AG04449 (cell line): ENCODE results near the gene SPEM1.
"Not testable (repeated sequence)": the region's sequence is repeated elsewhere in the genome, so short reads cannot be mapped to it uniquely, and the experiment has no call there.

Experiments
- CTCF ChIA-PET: fragments of 350-600 bp; formaldehyde crosslinking; extraction: SDS; loops from one replicate; lab custom pipeline; 2021; ENCODE audit warnings: antibody characterized with exemption; lab: Yijun Ruan, JAX
- POLR2A ChIA-PET: fragments of 400-600, 350-600 bp; formaldehyde crosslinking; extraction: SDS; loops from one replicate; lab custom pipeline; 2020; ENCODE audit warnings: antibody characterized with exemption, inconsistent platforms; lab: Yijun Ruan, JAX
- DNase-seq: peaks from one replicate; pipeline ENCODE4 v3.0.0-alpha.2; 2010; ENCODE audit warnings: low read depth, low spot score
- H3K4me3 ChIP-seq: 2 replicates; pipeline ENCODE4 v1.5.1; 2011; ENCODE audit warnings: low read depth, mild to moderate bottlenecking, control low read depth, low read length
- TF ChIP-seq, protein P1 (sequence below): IDR thresholded peaks from one replicate; pipeline ENCODE4 v1.5.1; 2011; ENCODE audit warnings: mild to moderate bottlenecking, moderate library complexity, low read length, control low read depth, inconsistent platforms; ENCODE audit not compliant: insufficient read depth; ENCODE audit errors: missing control alignments

Gene SPEM1

GRCh38 chr17:7468804-7469389 lies 48.8 kb downstream of the SPEM1 start:
- DNase-seq: no peak
- ChIA-PET CTCF (no interaction called here), POLR2A (no interaction called here)
- H3K4me3 ChIP-seq: no peak overlapping the region
- TF ChIP-seq, protein P1, sequence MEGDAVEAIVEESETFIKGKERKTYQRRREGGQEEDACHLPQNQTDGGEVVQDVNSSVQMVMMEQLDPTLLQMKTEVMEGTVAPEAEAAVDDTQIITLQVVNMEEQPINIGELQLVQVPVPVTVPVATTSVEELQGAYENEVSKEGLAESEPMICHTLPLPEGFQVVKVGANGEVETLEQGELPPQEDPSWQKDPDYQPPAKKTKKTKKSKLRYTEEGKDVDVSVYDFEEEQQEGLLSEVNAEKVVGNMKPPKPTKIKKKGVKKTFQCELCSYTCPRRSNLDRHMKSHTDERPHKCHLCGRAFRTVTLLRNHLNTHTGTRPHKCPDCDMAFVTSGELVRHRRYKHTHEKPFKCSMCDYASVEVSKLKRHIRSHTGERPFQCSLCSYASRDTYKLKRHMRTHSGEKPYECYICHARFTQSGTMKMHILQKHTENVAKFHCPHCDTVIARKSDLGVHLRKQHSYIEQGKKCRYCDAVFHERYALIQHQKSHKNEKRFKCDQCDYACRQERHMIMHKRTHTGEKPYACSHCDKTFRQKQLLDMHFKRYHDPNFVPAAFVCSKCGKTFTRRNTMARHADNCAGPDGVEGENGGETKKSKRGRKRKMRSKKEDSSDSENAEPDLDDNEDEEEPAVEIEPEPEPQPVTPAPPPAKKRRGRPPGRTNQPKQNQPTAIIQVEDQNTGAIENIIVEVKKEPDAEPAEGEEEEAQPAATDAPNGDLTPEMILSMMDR: no peak

- H3K4me3 ChIP-seq, DNase-seq, POLR2A ChIA-PET: not testable (repeated sequence)
- CTCF ChIA-PET: interaction anchor here (2.0 kb wide), 1 partner anchor 33 kb away, joined by 7 read pairs; no protein-coding TSS in a partner anchor
Measured at GRCh38 chr17:7469843-7470242, 49.7 kb downstream of the SPEM1 start.

- POLR2A ChIA-PET, DNase-seq, H3K4me3 ChIP-seq: not testable (repeated sequence)
- CTCF ChIA-PET: interaction anchor here (1.4 to 2.0 kb wide), 2 partner anchors 34 to 90 kb away, joined by 5 to 7 read pairs; no protein-coding TSS in a partner anchor
Measured at GRCh38 chr17:7470457-7470973, 50.4 kb downstream of the SPEM1 start.
